HEK293 (cell line): ENCODE results near the gene CRBN.

ENCODE experiments used
- CTCF ChIA-PET: fragments of 350-600 bp; formaldehyde crosslinking; extraction: SDS; loops from one replicate; lab custom pipeline; 2021; ENCODE audit warnings: antibody characterized with exemption; lab: Yijun Ruan, JAX
- POLR2A ChIA-PET: fragments of 300-600 bp; formaldehyde crosslinking; extraction: SDS; loops from one replicate; lab custom pipeline; 2020; ENCODE audit warnings: antibody characterized with exemption, inconsistent platforms; lab: Yijun Ruan, JAX
- H3K27ac ChIP-seq: fragments of 200-500 bp; sonication (Bioruptor generic); 2 replicates; pipeline ENCODE4 v1.5.1; 2014; ENCODE audit warnings: low read depth, low read length, control low read depth, inconsistent platforms; ENCODE audit errors: extremely low read depth
- H3K36me3 ChIP-seq, 2 experiments: fragments of 200-500 bp in 1 of 2; sonication (Bioruptor generic) in 1 of 2; 1 replicate in 1 of 2; 2 replicates in 1 of 2; pipeline ENCODE4 v1.5.1; 2014 to 2017; ENCODE audit warnings: inconsistent platforms in 2 of 2, low read length in 2 of 2; ENCODE audit not compliant: control insufficient read depth in 2 of 2, insufficient read depth in 1 of 2
- H3K4me1 ChIP-seq: fragments of 200-500 bp; sonication (Bioruptor generic); 2 replicates; pipeline ENCODE4 v1.5.1; 2014; ENCODE audit warnings: mild to moderate bottlenecking, low read length, inconsistent platforms; ENCODE audit not compliant: control insufficient read depth, insufficient read depth
- H3K4me3 ChIP-seq: 2 replicates; pipeline ENCODE4 v1.5.1; 2011; ENCODE audit warnings: low read depth, mild to moderate bottlenecking, control low read depth, low read length, moderate library complexity
- H3K9me3 ChIP-seq: fragments of 200-500 bp; sonication (Bioruptor generic); 2 replicates; pipeline ENCODE4 v1.5.1; 2014; ENCODE audit warnings: low read depth, low read length, inconsistent platforms; ENCODE audit not compliant: control insufficient read depth, insufficient read depth
- BCL11B ChIP-seq: fragments of 450-650 bp; formaldehyde crosslinking; IDR thresholded peaks from 2 replicates; pipeline ENCODE4 v1.5.1; 2016; ENCODE audit warnings: low read depth, missing biosample characterization, missing genetic modification characterization
- BCL6B ChIP-seq: fragments of 450-650 bp; formaldehyde crosslinking; IDR thresholded peaks from 2 replicates; pipeline ENCODE4 v1.5.1; 2017; ENCODE audit warnings: missing biosample characterization, missing genetic modification characterization
- KLF16 ChIP-seq: fragments of 450-650 bp; formaldehyde crosslinking; IDR thresholded peaks from 2 replicates; pipeline ENCODE4 v1.5.1; 2017; ENCODE audit warnings: missing biosample characterization, missing genetic modification characterization
- MYNN ChIP-seq: fragments of 450-650 bp; formaldehyde crosslinking; IDR thresholded peaks from 2 replicates; pipeline ENCODE4 v1.5.1; 2016; ENCODE audit warnings: missing biosample characterization, missing genetic modification characterization, borderline replicate concordance
- PRDM1 ChIP-seq: fragments of 450-650 bp; formaldehyde crosslinking; IDR thresholded peaks from 2 replicates; pipeline ENCODE4; 2016; ENCODE audit warnings: missing biosample characterization, missing genetic modification characterization
- SALL2 ChIP-seq: fragments of 450-650 bp; formaldehyde crosslinking; IDR thresholded peaks from 2 replicates; pipeline ENCODE4 v1.5.0; 2017; ENCODE audit warnings: missing biosample characterization, mild to moderate bottlenecking, missing genetic modification characterization, borderline replicate concordance
- SCRT1 ChIP-seq: fragments of 450-650 bp; formaldehyde crosslinking; IDR thresholded peaks from 2 replicates; pipeline ENCODE4 v1.5.1; 2016; ENCODE audit warnings: missing biosample characterization, missing genetic modification characterization, borderline replicate concordance
- SETDB1 ChIP-seq: IDR thresholded peaks from one replicate; pipeline ENCODE4 v1.6.1; 2017; ENCODE audit warnings: mild to moderate bottlenecking, low read length, moderate library complexity, mixed read lengths; ENCODE audit not compliant: insufficient read length
- SP3 ChIP-seq: fragments of 450-650 bp; formaldehyde crosslinking; IDR thresholded peaks from 2 replicates; pipeline ENCODE4 v1.5.1; 2016; ENCODE audit warnings: missing biosample characterization, missing genetic modification characterization
- YY1 ChIP-seq: fragments of 450-650 bp; formaldehyde crosslinking; IDR thresholded peaks from 2 replicates; pipeline ENCODE4 v1.5.1; 2018; ENCODE audit warnings: missing biosample characterization, missing genetic modification characterization
- YY2 ChIP-seq: fragments of 450-650 bp; formaldehyde crosslinking; IDR thresholded peaks from 2 replicates; pipeline ENCODE4 v1.5.1; 2016; ENCODE audit warnings: missing biosample characterization, missing genetic modification characterization
- ZBTB1 ChIP-seq: fragments of 450-650 bp; formaldehyde crosslinking; IDR thresholded peaks from 2 replicates; pipeline ENCODE4 v1.5.1; 2016; ENCODE audit warnings: missing biosample characterization, missing genetic modification characterization
- ZBTB17 ChIP-seq: fragments of 450-650 bp; formaldehyde crosslinking; IDR thresholded peaks from 2 replicates; pipeline ENCODE4 v1.5.1; 2016; ENCODE audit warnings: missing biosample characterization, missing genetic modification characterization
- ZFP37 ChIP-seq: fragments of 450-650 bp; formaldehyde crosslinking; IDR thresholded peaks from 2 replicates; pipeline ENCODE4 v1.5.1; 2016; ENCODE audit warnings: missing biosample characterization, missing genetic modification characterization
- ZNF148 ChIP-seq: fragments of 450-650 bp; formaldehyde crosslinking; IDR thresholded peaks from 2 replicates; pipeline ENCODE4 v1.5.0; 2017; ENCODE audit warnings: missing biosample characterization, missing genetic modification characterization, borderline replicate concordance
- ZNF155 ChIP-seq: fragments of 450-650 bp; formaldehyde crosslinking; IDR thresholded peaks from 2 replicates; pipeline ENCODE4 v1.5.1; 2016; ENCODE audit warnings: missing biosample characterization, missing genetic modification characterization
- ZNF2 ChIP-seq: fragments of 450-650 bp; formaldehyde crosslinking; IDR thresholded peaks from 2 replicates; pipeline ENCODE4 v1.5.1; 2016; ENCODE audit warnings: missing biosample characterization, missing genetic modification characterization
- ZNF280C ChIP-seq: fragments of 450-650 bp; formaldehyde crosslinking; IDR thresholded peaks from 2 replicates; pipeline ENCODE4 v1.5.1; 2016; ENCODE audit warnings: missing biosample characterization, missing genetic modification characterization
- ZNF341 ChIP-seq: fragments of 450-650 bp; formaldehyde crosslinking; IDR thresholded peaks from 2 replicates; pipeline ENCODE4; 2016; ENCODE audit warnings: low read depth, missing biosample characterization, missing genetic modification characterization
- ZNF394 ChIP-seq: fragments of 450-650 bp; formaldehyde crosslinking; IDR thresholded peaks from 2 replicates; pipeline ENCODE4 v1.5.1; 2016; ENCODE audit warnings: missing biosample characterization, missing genetic modification characterization, mild to moderate bottlenecking, moderate library complexity, borderline replicate concordance
- ZNF398 ChIP-seq: fragments of 450-650 bp; formaldehyde crosslinking; IDR thresholded peaks from 2 replicates; pipeline ENCODE4 v1.5.1; 2017; ENCODE audit warnings: missing biosample characterization, missing genetic modification characterization
- ZNF404 ChIP-seq: fragments of 450-650 bp; formaldehyde crosslinking; IDR thresholded peaks from 2 replicates; pipeline ENCODE4 v1.5.1; 2017; ENCODE audit warnings: missing biosample characterization, missing genetic modification characterization
- ZNF544 ChIP-seq: fragments of 450-650 bp; formaldehyde crosslinking; IDR thresholded peaks from 2 replicates; pipeline ENCODE4 v1.5.0; 2017; ENCODE audit warnings: missing biosample characterization, missing genetic modification characterization
- ZNF560 ChIP-seq: fragments of 450-650 bp; formaldehyde crosslinking; IDR thresholded peaks from 2 replicates; pipeline ENCODE4 v1.5.1; 2017; ENCODE audit warnings: missing biosample characterization, missing genetic modification characterization, borderline replicate concordance
- ZNF580 ChIP-seq: fragments of 450-650 bp; formaldehyde crosslinking; IDR thresholded peaks from 2 replicates; pipeline ENCODE4 v1.5.1; 2016; ENCODE audit warnings: missing biosample characterization, missing genetic modification characterization
- ZNF600 ChIP-seq: fragments of 450-650 bp; formaldehyde crosslinking; IDR thresholded peaks from 2 replicates; pipeline ENCODE4 v1.5.1; 2016; ENCODE audit warnings: missing biosample characterization, missing genetic modification characterization
- ZNF610 ChIP-seq: fragments of 450-650 bp; formaldehyde crosslinking; IDR thresholded peaks from 2 replicates; pipeline ENCODE4 v1.5.1; 2016; ENCODE audit warnings: missing biosample characterization, missing genetic modification characterization, borderline replicate concordance
- ZNF76 ChIP-seq: fragments of 450-650 bp; formaldehyde crosslinking; IDR thresholded peaks from 2 replicates; pipeline ENCODE4; 2016; ENCODE audit warnings: low read depth, missing biosample characterization, missing genetic modification characterization, borderline replicate concordance
- ZSCAN18 ChIP-seq: fragments of 450-650 bp; formaldehyde crosslinking; IDR thresholded peaks from 2 replicates; pipeline ENCODE4 v1.5.1; 2016; ENCODE audit warnings: missing biosample characterization, missing genetic modification characterization
- ZSCAN30 ChIP-seq: fragments of 450-650 bp; IDR thresholded peaks from 2 replicates; pipeline ENCODE4 v1.5.1; 2018; ENCODE audit warnings: missing biosample characterization, mild to moderate bottlenecking, missing genetic modification characterization, moderate library complexity

Gene CRBN

DNA sequence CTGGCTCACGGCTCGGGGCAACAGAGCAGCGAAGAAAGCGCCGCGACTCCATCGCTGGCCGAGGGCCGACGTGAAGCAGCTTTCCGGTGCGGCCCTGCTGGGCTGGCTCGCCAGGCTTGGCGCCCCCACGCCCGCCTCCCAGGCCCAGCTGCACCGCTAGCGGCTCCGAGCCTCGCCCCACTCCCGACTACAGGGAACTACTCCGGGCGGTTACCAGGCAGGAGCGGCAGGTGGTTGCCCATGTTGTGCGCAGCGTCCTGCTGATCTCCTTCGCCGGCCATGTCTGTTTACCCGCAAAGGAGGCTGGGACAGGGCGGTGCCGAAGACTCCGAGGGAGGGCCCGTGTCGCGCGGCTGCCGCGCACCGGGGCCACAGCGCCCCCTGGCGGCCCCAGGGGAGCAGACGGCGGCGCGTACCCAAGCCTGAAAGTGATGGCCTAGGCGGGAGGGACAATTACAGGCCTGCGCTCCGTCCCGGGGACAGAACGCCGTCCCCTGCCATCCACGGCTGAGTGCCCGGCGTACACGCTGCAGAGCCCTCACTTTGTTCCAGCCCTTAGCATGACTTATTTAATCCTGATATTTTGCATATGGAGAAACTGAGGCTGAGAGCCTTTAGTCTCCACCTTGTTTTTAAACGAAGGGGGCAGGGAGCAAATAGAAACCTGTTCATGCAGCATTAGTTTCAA is at the start of gene CRBN (continued):
- TF ChIP-seq SCRT1: peak; percentile 64; the same call in 1 of the 2 replicates
- peak; percentile 96 for TF ChIP-seq YY1 (tag by site-specific recombination)
- no peak for TF ChIP-seq ZNF560
- TF ChIP-seq ZNF2 (tag by site-specific recombination): peak; percentile 97
- peak; percentile 71; the same call in 1 of the 2 replicates for TF ChIP-seq ZNF394 (tag by site-specific recombination)
- TF ChIP-seq ZNF155 (tag by site-specific recombination): no peak
- no peak for TF ChIP-seq ZNF544 (tag by site-specific recombination)
- TF ChIP-seq PRDM1: no peak
- TF ChIP-seq ZNF148 (tag by site-specific recombination): no peak
- TF ChIP-seq KLF16: peak; percentile 78; the same call in 1 of the 2 replicates
- peak; percentile 62; the same call in 1 of the 2 replicates for TF ChIP-seq ZNF580
- TF ChIP-seq ZBTB1 (tag by site-specific recombination): no peak
- TF ChIP-seq ZNF341: no peak
- TF ChIP-seq ZFP37 (tag by site-specific recombination): peak; percentile 95
- no peak for TF ChIP-seq BCL11B
- peak; percentile 69 for TF ChIP-seq ZBTB17 (tag by site-specific recombination)
- TF ChIP-seq ZNF610 (tag by site-specific recombination): peak; percentile 58; the same call in 1 of the 2 replicates
- TF ChIP-seq SETDB1: no peak
- peak; percentile 87 for TF ChIP-seq ZSCAN30
- TF ChIP-seq YY2 (tag by site-specific recombination): peak; percentile 90
- peak; percentile 73; the same call in 1 of the 2 replicates for TF ChIP-seq ZNF600 (tag by site-specific recombination)
- peak; percentile 87 for TF ChIP-seq SP3 (tag by site-specific recombination)
- peak; percentile 94 for TF ChIP-seq ZNF76 (tag by site-specific recombination)
- no peak for TF ChIP-seq ZNF398 (tag by site-specific recombination)

DNA sequence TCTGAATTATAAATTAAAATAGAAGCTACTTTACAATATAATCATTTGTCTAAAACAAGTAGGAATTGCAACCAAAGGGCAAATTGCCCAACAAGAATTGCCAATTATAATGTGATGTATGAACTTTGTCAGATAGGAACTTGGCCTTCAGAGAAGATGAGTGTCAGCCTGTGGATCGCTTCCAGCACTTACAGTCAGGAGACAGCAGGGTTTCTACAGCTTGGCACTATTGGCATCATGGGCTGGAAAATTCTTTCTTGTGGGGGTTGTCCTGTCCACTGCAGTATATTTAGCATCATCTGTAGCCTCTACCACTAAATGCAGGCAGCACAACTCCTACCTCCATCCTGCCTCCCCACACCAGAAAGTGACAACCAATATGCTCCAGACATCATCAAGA is 48.1 kb upstream of the CRBN start:
- POLR2A ChIA-PET: no interaction called here

More for the DNA sequence above, 48.1 kb upstream of the CRBN start:
- no peak overlapping the region for H3K4me3 ChIP-seq
- H3K9me3 ChIP-seq: no peaks in the 10 kb centered on the region
- H3K36me3 ChIP-seq: no peaks in the 10 kb centered on the region
- no peaks in the 10 kb centered on the region for H3K4me1 ChIP-seq
- CTCF ChIA-PET: no interaction called here
- no peak overlapping the region for H3K27ac ChIP-seq
- TF ChIP-seq ZSCAN18 (no peak), SALL2 (no peak), MYNN (tag by site-specific recombination) (no peak), ZNF404 (tag by site-specific recombination) (no peak), ZNF280C (tag by site-specific recombination) (no peak), BCL6B (tag by site-specific recombination) (no peak)
